ENCODE results near the gene LHX2.
A peak's percentile ranks its signal among the peaks of the same experiment; 100 is the strongest.

The LHX2 gene

DNA sequence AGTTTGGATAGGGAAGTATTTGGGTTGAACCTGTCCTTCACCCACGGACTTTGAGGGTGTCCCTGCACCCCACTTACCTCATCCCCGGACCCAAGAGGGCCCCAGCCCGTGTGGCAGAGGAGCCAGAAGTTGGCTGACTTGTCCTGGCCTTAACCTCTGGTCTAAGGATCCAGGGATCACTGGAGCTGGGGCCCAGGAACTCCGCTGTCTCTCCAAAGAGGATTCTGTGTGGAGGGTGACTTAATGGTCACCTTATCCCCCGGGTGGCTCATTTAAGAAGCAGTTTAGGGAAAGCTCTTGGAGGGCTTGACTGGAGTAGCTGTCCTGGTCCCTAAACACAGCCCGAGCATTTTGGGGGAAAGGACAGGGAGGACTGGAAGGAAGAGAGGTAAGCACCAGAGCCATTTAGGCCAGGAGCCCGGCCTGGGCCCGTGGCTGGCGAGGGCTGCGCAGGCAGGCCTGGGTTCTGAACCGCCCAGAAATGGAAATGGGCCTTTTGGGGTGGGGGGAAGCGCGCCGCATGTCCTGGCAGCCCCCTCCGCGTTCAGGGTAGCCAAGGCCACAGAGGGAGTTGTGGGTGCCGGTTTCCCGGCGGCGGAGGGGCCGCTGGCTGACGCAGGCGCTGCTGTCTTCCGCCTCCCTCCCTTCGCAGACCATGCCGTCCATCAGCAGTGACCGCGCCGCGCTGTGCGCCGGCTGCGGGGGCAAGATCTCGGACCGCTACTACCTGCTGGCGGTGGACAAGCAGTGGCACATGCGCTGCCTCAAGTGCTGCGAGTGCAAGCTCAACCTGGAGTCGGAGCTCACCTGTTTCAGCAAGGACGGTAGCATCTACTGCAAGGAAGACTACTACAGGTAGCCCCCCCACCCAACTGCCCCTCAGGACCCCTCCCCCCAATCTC, 2.0 kb downstream of the LHX2 start:
- Mint-ChIP-seq H3K27ac (peak overlapping the region; percentile 42), H3K4me1 (peaks cover 47 to 76% of the 10 kb centered on the region in 2 donors), H3K27me3 (peaks cover 62 to 82% of the 10 kb centered on the region in 2 donors), H3K9me3 (peaks cover 0 to 2% of the 10 kb centered on the region in 2 donors), H3K36me3 (peaks cover 15 to 16% of the 10 kb centered on the region in 2 donors), H3K4me3 (peak overlapping the region; percentile 59 to 68)
- DNase-seq (no peak), ATAC-seq (replicated peaks) (no peak)

- Mint-ChIP-seq H3K9me3 (peaks cover 0 to 2% of the 10 kb centered on the region in 2 donors), H3K36me3 (peaks cover 15 to 17% of the 10 kb centered on the region in 2 donors), H3K4me1 (peaks cover 44 to 73% of the 10 kb centered on the region in 2 donors), H3K27me3 (peaks cover 57 to 80% of the 10 kb centered on the region in 2 donors), H3K4me3 (no peak overlapping the region), H3K27ac (peak overlapping the region; percentile 37)
- DNase-seq (no peak), ATAC-seq (replicated peaks) (no peak)
These were observed 2.8 kb downstream of the LHX2 start for GRCh38 chr9:124014211-124014955.

GRCh38 chr9:124014956-124015660, 3.5 kb downstream of the LHX2 start:
- H3K9me3 Mint-ChIP-seq = peaks cover 0 to 2% of the 10 kb centered on the region in 2 donors
- H3K27me3 Mint-ChIP-seq = peaks cover 54 to 76% of the 10 kb centered on the region in 2 donors
- DNase-seq (no peak), ATAC-seq (replicated peaks) (no peak)
- peak overlapping the region; percentile 41 to 56 for H3K4me3 Mint-ChIP-seq
- H3K36me3 Mint-ChIP-seq = peaks cover 13 to 15% of the 10 kb centered on the region in 2 donors
- peak overlapping the region; percentile 91 for H3K27ac Mint-ChIP-seq
- H3K4me1 Mint-ChIP-seq = peaks cover 37 to 66% of the 10 kb centered on the region in 2 donors

- no peaks in the 10 kb centered on the region for H3K9me3 Mint-ChIP-seq
- peak overlapping the region; percentile 91 for H3K27ac Mint-ChIP-seq
- peaks cover 54 to 76% of the 10 kb centered on the region in 2 donors for H3K27me3 Mint-ChIP-seq
- ATAC-seq (replicated peaks) = no peak
- no peak for DNase-seq
- H3K4me1 Mint-ChIP-seq = peaks cover 35 to 66% of the 10 kb centered on the region in 2 donors
- H3K4me3 Mint-ChIP-seq = peak overlapping the region; percentile 41 to 56
- H3K36me3 Mint-ChIP-seq = peaks cover 9 to 11% of the 10 kb centered on the region in 2 donors
These were observed 4.1 kb downstream of the LHX2 start for GRCh38 chr9:124015661-124016131.

- H3K27ac Mint-ChIP-seq = peak overlapping the region; percentile 93
- peaks cover 8 to 11% of the 10 kb centered on the region in 2 donors for H3K36me3 Mint-ChIP-seq
- peaks cover 35 to 69% of the 10 kb centered on the region in 2 donors for H3K4me1 Mint-ChIP-seq
- H3K27me3 Mint-ChIP-seq = peaks cover 55 to 75% of the 10 kb centered on the region in 2 donors
- H3K9me3 Mint-ChIP-seq = peaks cover 0 to 1% of the 10 kb centered on the region in 2 donors
- peak overlapping the region; percentile 78 to 81 for H3K4me3 Mint-ChIP-seq
- ATAC-seq (replicated peaks) (no peak), DNase-seq (no peak)
These were observed 4.8 kb downstream of the LHX2 start for GRCh38 chr9:124016175-124017050.

DNA sequence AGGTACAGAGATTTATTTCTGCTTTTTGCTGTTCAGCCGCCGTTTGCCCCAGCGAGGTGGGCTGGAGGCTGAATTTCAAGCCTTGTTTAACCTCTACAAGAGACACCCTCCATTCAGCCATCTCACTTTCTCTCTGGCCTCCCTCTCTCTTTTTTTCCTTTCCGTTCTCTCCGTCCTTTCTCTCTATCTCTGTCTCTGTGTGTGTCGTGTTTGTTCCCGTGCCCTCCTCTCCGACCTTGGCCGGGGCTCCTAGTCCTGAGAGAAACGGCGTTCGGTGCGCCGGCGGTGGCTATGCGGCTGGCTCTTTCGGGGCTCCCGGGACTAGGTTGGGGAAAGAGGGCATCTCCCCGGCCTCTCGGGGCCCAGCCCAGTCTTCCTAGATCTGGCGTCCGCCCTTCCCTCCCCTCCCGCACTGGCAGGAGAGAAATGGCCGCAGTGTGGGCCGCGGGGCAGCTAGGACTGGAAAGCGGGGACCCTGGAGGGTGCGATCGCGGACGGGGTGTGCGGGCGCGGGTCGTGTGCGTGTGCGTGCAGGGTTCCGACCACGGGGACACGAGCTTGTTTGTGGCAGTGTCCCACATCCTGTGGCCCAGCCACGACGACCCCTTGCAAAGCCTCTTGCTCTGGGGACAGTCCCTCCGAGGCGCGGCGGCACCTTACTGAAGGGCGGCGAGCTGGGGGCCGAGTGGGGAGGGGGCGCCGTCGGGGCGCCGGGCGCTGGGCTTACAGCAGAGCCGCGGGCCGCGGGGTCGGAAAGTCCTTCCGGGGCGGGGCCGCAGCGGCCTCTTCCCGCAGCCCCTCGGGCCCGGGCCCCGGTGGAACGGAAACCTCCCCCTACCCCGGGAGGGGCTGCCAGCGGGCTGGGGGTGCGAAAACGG, 5.7 kb downstream of the LHX2 start:
- Mint-ChIP-seq H3K4me1 (peaks cover 41 to 71% of the 10 kb centered on the region in 2 donors), H3K36me3 (peaks cover 8 to 11% of the 10 kb centered on the region in 2 donors), H3K9me3 (peaks cover 0 to 1% of the 10 kb centered on the region in 2 donors), H3K27ac (peak overlapping the region; percentile 93), H3K27me3 (peaks cover 62 to 80% of the 10 kb centered on the region in 2 donors), H3K4me3 (peak overlapping the region; percentile 78 to 81)
- ATAC-seq (replicated peaks) (no peak), DNase-seq (no peak)

- peaks cover 70 to 82% of the 10 kb centered on the region in 2 donors for H3K27me3 Mint-ChIP-seq
- peak overlapping the region; percentile 75 to 81 for H3K4me3 Mint-ChIP-seq
- ATAC-seq (replicated peaks) = no peak
- H3K9me3 Mint-ChIP-seq = peaks cover 0 to 4% of the 10 kb centered on the region in 2 donors
- peak overlapping the region; percentile 95 for H3K27ac Mint-ChIP-seq
- no peak for DNase-seq
- peaks cover 8 to 11% of the 10 kb centered on the region in 2 donors for H3K36me3 Mint-ChIP-seq
- peaks cover 45 to 68% of the 10 kb centered on the region in 2 donors for H3K4me1 Mint-ChIP-seq
These were observed 6.6 kb downstream of the LHX2 start for GRCh38 chr9:124017929-124018729.

- Mint-ChIP-seq H3K36me3 (peaks cover 8 to 11% of the 10 kb centered on the region in 2 donors), H3K27me3 (peaks cover 71 to 82% of the 10 kb centered on the region in 2 donors), H3K4me3 (peak overlapping the region; percentile 75 to 81), H3K4me1 (peaks cover 39 to 59% of the 10 kb centered on the region in 2 donors), H3K9me3 (peaks cover 0 to 4% of the 10 kb centered on the region in 2 donors), H3K27ac (peak overlapping the region; percentile 95)
- DNase-seq (no peak), ATAC-seq (replicated peaks) (no peak)
These were observed 7.4 kb downstream of the LHX2 start for GRCh38 chr9:124018730-124019697.

- Mint-ChIP-seq H3K4me3 (peak overlapping the region in 1 of 2 donors; percentile 6), H3K36me3 (peaks cover 8 to 11% of the 10 kb centered on the region in 2 donors), H3K4me1 (peaks cover 36 to 53% of the 10 kb centered on the region in 2 donors), H3K9me3 (peaks cover 0 to 4% of the 10 kb centered on the region in 2 donors), H3K27ac (peak overlapping the region; percentile 47), H3K27me3 (peaks cover 72 to 83% of the 10 kb centered on the region in 2 donors)
- ATAC-seq (replicated peaks) = no peak
- no peak for DNase-seq
These were observed 8.4 kb downstream of the LHX2 start for GRCh38 chr9:124019771-124020519.
